ENCODE data around the gene NFE2.

GRCh38 chr12:54253240-54253639 is 47.6 kb downstream of the NFE2 start:
- TF ChIP-seq CTCF (IDR thresholded peaks at IDR 0.05; ENCODE audit: extremely low read depth in 1 of 2, insufficient read depth in 1 of 2, low read depth in 1 of 2, low read length in 2 of 2), result no peak
- no peak for TF ChIP-seq POLR2AphosphoS5 (IDR thresholded peaks at IDR 0.05; ENCODE audit: insufficient read depth, low read depth, low read length)
- TF ChIP-seq EZH2 (IDR thresholded peaks at IDR 0.05; ENCODE audit: borderline replicate concordance, low read depth, low read length, severe bottlenecking), result no peak
